Peyer's patch (tissue), 4 donors: ENCODE measurements around the gene SIX1. TPM values are rescaled to one million over a fixed set of nuclear protein-coding genes. Genes with fewer than 3 reads are reported as not detected.

Experiments used
- DNase-seq, 3 donors: peaks; one replicate each; pipeline ENCODE4 v3.0.0-alpha.2; 2017 to 2019
- H3K27ac ChIP-seq, 4 donors: fragments of 200-600 bp; sonication (generic); one replicate each; pipeline ENCODE4 v1.5.1; 2016 to 2019
- H3K27me3 ChIP-seq, 2 donors: fragments of 200-600 bp; sonication (generic); one replicate each; pipeline ENCODE4 v1.5.1; 2019
- H3K36me3 ChIP-seq, 3 donors: fragments of 200-600 bp; sonication (generic); one replicate each; pipeline ENCODE4 v1.5.1; 2016 to 2019
- H3K4me1 ChIP-seq, 4 donors: fragments of 200-600 bp; sonication (generic); one replicate each; pipeline ENCODE4 v1.5.1; 2016 to 2019
- H3K4me3 ChIP-seq, 4 donors: fragments of 200-600 bp; sonication (generic); 1 replicate in 3 of 4; 2 replicates in 1 of 4; pipeline ENCODE4 v1.5.1; 2016 to 2019; ENCODE audit warnings: mild to moderate bottlenecking in 1 of 4
- H3K9me3 ChIP-seq, 4 donors: fragments of 200-600 bp; sonication (generic); one replicate each; pipeline ENCODE4 v1.5.1; 2016 to 2019; ENCODE audit warnings: mild to moderate bottlenecking in 1 of 4
- CTCF ChIP-seq, 6 experiments: fragments of 450-650 bp in 4 of 6; fragments of 200-600 bp in 2 of 6; sonication (generic) in 1 of 6; IDR thresholded peaks; one replicate each; pipeline ENCODE4 v1.5.1; 2017 to 2019; ENCODE audit warnings: antibody characterized with exemption in 6 of 6, mild to moderate bottlenecking in 3 of 6, moderate library complexity in 1 of 6
- POLR2A ChIP-seq, 2 donors: fragments of 450-650 bp; IDR thresholded peaks; one replicate each; pipeline ENCODE4 v1.5.1; 2017; ENCODE audit warnings: antibody characterized with exemption in 2 of 2, mild to moderate bottlenecking in 2 of 2, moderate library complexity in 2 of 2
- total RNA-seq, 4 donors: library from RNA; depleted of rRNA; stranded (reverse); fragments of >200 nt; gene quantifications; one replicate each; pipeline ENCODE4 v1.1.0, GENCODE V29; 2016

SIX1 gene
- total RNA-seq, 4 donors from 2014 or later, result not detected

DNA sequence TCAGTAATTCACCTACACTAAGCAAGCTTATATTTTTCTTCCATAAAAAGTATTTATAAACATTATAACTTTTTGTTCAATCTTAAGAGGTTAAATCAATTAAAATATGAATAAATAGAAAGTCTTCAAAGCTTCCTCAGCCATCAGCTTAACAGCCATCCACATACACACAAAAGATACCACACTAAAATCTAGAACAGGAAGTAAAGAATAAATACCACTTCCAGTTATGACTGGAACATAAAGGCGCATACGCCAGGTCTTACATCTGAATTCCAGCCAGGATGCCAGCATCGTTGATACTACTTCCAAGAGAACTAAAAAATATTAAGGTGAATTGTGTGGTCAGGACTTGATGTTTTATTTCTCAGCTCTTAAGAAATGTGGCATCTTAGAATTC is 17.0 kb downstream of the SIX1 start:
- peaks cover 0 to 2% (median 0%) of the 10 kb centered on the region in 4 donors for H3K4me1 ChIP-seq
- H3K27ac ChIP-seq, result no peak overlapping the region
- no peaks in the 10 kb centered on the region for H3K9me3 ChIP-seq
- TF ChIP-seq POLR2A (IDR thresholded peaks at IDR 0.05) (no peak), CTCF (IDR thresholded peaks at IDR 0.05) (no peak)
- H3K36me3 ChIP-seq, result no peaks in the 10 kb centered on the region
- H3K27me3 ChIP-seq, result peaks cover 0 to 3% of the 10 kb centered on the region in 2 donors
- no peak for DNase-seq
- H3K4me3 ChIP-seq, result no peak overlapping the region

- TF ChIP-seq POLR2A (IDR thresholded peaks at IDR 0.05) (no peak), CTCF (IDR thresholded peaks at IDR 0.05) (no peak)
- no peak for DNase-seq
- Histone ChIP-seq H3K27me3 (no peaks in the 10 kb centered on the region), H3K4me3 (no peak overlapping the region), H3K27ac (no peak overlapping the region), H3K9me3 (no peaks in the 10 kb centered on the region), H3K4me1 (no peaks in the 10 kb centered on the region), H3K36me3 (no peaks in the 10 kb centered on the region)
Measured at GRCh38 chr14:60631842-60632241, 17.4 kb downstream of the SIX1 start.

- Histone ChIP-seq H3K36me3 (no peaks in the 10 kb centered on the region), H3K27me3 (no peaks in the 10 kb centered on the region), H3K9me3 (no peaks in the 10 kb centered on the region), H3K4me1 (no peaks in the 10 kb centered on the region), H3K27ac (no peak overlapping the region), H3K4me3 (no peak overlapping the region)
- DNase-seq, result no peak
- TF ChIP-seq POLR2A (IDR thresholded peaks at IDR 0.05) (no peak), CTCF (IDR thresholded peaks at IDR 0.05) (no peak)
Measured at GRCh38 chr14:60630129-60630528, 19.1 kb downstream of the SIX1 start.

DNA sequence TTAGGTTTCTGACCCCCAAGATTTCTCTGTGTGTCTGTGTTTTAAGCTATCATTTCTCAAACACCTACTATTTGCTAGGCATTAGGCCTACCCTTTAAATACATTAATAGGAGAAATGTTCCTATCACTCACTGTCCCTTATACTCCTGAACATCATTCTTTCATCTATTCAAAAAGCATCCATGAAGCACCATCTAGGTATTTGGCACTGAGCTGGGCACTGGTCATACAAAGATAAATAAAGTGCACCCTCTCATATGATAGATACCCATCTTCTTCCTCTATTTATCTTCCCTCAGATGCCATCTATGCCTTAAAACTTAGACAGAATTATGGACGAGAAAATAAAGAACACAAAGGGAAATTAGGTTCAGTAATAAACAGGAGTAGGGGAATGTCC is 20.4 kb downstream of the SIX1 start:
- no peak for DNase-seq
- H3K27me3 ChIP-seq, result no peaks in the 10 kb centered on the region
- H3K9me3 ChIP-seq, result no peaks in the 10 kb centered on the region
- no peaks in the 10 kb centered on the region for H3K4me1 ChIP-seq
- H3K4me3 ChIP-seq, result no peak overlapping the region
- H3K36me3 ChIP-seq, result no peaks in the 10 kb centered on the region
- H3K27ac ChIP-seq, result no peak overlapping the region
- TF ChIP-seq CTCF (IDR thresholded peaks at IDR 0.05) (no peak), POLR2A (IDR thresholded peaks at IDR 0.05) (no peak)

- Histone ChIP-seq H3K27ac (no peak overlapping the region), H3K36me3 (no peaks in the 10 kb centered on the region), H3K9me3 (no peaks in the 10 kb centered on the region), H3K4me3 (no peak overlapping the region), H3K4me1 (no peaks in the 10 kb centered on the region), H3K27me3 (no peaks in the 10 kb centered on the region)
- no peak for TF ChIP-seq CTCF (IDR thresholded peaks at IDR 0.05)
- TF ChIP-seq POLR2A (IDR thresholded peaks at IDR 0.05), result no peak
- no peak for DNase-seq
Measured at GRCh38 chr14:60622917-60623257, 26.4 kb downstream of the SIX1 start.

DNA sequence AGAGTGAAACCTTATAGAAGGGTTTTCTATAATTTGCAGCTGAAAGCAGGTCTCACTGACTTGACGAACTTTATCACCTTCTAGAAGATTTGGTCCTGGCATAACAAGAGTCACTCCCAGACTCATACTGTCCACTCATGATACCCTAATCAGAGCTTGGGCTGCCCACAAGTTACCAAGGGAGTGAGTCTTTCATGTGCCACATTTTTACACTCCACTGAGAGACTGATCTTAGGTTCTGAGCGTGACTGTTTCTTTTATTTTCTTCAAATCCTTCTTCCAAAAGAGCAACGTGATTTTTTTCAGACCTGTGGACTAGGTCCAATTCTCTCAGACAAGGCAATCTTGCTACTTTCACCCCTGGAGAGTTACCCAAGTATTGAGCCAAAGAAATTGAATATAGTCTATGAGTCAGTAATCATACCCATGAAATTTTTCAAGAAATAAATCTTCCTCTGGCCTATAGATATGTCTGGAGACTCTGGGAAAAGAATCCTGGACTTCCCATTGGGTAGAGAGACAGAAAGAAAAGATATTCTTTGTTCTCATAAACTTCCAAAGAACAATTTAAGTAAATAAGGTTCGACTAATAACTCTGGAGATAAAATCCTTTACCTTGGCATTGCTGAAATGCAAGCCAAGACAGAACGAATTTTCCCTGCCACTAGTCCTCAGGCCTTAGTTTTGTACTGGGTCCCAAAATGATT is 26.9 kb downstream of the SIX1 start:
- TF ChIP-seq POLR2A (IDR thresholded peaks at IDR 0.05) (no peak), CTCF (IDR thresholded peaks at IDR 0.05) (no peak)
- Histone ChIP-seq H3K4me3 (no peak overlapping the region), H3K27me3 (no peaks in the 10 kb centered on the region), H3K27ac (no peak overlapping the region), H3K9me3 (no peaks in the 10 kb centered on the region), H3K36me3 (no peaks in the 10 kb centered on the region), H3K4me1 (no peaks in the 10 kb centered on the region)
- DNase-seq, result no peak
